ENCODE measurements around the gene SF3B3.

DNA sequence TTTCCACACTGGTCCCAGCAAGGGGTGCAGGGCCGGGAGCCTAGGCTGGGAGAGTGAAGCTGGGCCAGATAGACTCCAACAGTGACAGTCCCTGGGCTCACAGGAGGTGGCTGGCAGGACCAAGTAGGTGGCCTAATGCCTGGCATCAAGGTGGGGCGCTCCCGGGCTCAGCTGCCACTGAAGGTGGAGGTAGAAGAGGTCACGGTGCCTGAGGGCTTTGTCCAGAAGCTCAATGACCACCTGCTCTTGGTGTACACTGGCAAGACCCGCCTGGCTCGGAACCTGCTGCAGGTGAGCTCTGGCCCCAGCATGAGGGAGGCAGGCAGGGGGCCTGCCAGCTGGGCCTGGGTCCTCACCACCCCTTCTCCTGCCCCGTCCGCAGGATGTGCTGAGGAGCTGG, 45.4 kb upstream of the SF3B3 start:
- TF ChIP-seq POLR2A (IDR thresholded peaks at IDR 0.05; ENCODE audit: low read depth, low read length): no peak
- no peak for TF ChIP-seq POLR2AphosphoS5 (IDR thresholded peaks at IDR 0.05; ENCODE audit: low read depth, low read length)
- TF ChIP-seq TAF1 (IDR thresholded peaks at IDR 0.05; ENCODE audit: borderline replicate concordance, low read depth, low read length): no peak
